ENCODE measurements around the gene BEST3. TPM values are rescaled to one million over a fixed set of nuclear protein-coding genes. Genes with fewer than 3 reads are reported as not detected.

Gene BEST3
- polyA plus RNA-seq, 3 donors: not detected

DNA sequence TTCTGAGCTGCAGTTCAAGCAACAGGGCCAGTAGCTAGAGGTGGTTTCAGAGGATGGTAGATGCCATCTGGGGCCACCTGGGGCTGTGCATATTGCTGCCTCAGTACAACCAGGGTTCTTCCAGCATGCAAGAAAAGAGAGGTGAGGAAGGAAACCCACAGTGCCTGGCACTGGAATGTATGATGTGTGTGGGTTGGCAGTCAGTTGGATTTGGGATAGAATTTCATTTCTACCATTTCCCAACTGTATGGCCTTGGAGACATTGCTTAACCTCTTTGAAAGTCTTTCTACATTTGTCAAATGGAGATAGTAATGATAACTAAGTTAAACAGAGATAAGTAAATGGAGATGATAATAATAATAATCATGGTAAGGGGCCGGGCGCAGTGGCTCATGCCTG, 78.2 kb downstream of the BEST3 start:
- no peaks in the 10 kb centered on the region for H3K9me3 ChIP-seq (replicated peaks in 1 of 2; ENCODE audit: control insufficient read depth in 1 of 2, insufficient read depth in 1 of 2, low read length in 2 of 2)
- TF ChIP-seq, protein P1, sequence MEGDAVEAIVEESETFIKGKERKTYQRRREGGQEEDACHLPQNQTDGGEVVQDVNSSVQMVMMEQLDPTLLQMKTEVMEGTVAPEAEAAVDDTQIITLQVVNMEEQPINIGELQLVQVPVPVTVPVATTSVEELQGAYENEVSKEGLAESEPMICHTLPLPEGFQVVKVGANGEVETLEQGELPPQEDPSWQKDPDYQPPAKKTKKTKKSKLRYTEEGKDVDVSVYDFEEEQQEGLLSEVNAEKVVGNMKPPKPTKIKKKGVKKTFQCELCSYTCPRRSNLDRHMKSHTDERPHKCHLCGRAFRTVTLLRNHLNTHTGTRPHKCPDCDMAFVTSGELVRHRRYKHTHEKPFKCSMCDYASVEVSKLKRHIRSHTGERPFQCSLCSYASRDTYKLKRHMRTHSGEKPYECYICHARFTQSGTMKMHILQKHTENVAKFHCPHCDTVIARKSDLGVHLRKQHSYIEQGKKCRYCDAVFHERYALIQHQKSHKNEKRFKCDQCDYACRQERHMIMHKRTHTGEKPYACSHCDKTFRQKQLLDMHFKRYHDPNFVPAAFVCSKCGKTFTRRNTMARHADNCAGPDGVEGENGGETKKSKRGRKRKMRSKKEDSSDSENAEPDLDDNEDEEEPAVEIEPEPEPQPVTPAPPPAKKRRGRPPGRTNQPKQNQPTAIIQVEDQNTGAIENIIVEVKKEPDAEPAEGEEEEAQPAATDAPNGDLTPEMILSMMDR (IDR thresholded peaks at IDR 0.05): no peak
- no peaks in the 10 kb centered on the region for H3K79me2 ChIP-seq (ENCODE audit: insufficient read depth, low read length)
- no CpG with 5 or more reads among the region's 2 CpGs for whole genome bisulfite sequencing (ENCODE audit: insufficient coverage)
- Mint-ChIP-seq H3K4me3 (no peak overlapping the region), H3K27ac (no peak overlapping the region), H3K36me3 (no peaks in the 10 kb centered on the region), H3K9me3 (peaks cover 0 to 2% (median 0%) of the 10 kb centered on the region in 7 donors), H3K27me3 (ENCODE audit: low read depth in 3 of 3) (peaks cover 0 to 4% (median 2%) of the 10 kb centered on the region in 3 donors), H3K4me1 (peaks cover 5% of the 10 kb centered on the region)
- no peak overlapping the region for H3K27ac ChIP-seq (ENCODE audit: low read depth in 1 of 2, low read length in 2 of 2)
- no peak for DNase-seq
- H3K9ac ChIP-seq (ENCODE audit: insufficient read depth, low read length, poor library complexity, severe bottlenecking): no peak overlapping the region
- H4K20me1 ChIP-seq (ENCODE audit: insufficient read depth, low read length): no peaks in the 10 kb centered on the region
- no peak overlapping the region for H3K4me2 ChIP-seq (replicated peaks; ENCODE audit: extremely low read depth, low read length, poor library complexity, severe bottlenecking)
- no peaks in the 10 kb centered on the region for H3K27me3 ChIP-seq (ENCODE audit: control insufficient read depth in 2 of 2, insufficient read depth in 2 of 2, low read length in 2 of 2)
- no peaks in the 10 kb centered on the region for H3K36me3 ChIP-seq (replicated peaks in 1 of 2; ENCODE audit: control insufficient read depth in 1 of 2, insufficient read depth in 2 of 2, low read length in 2 of 2)
- H3K4me3 ChIP-seq (replicated peaks in 1 of 3; ENCODE audit: low read depth in 2 of 3, low read length in 3 of 3): no peak overlapping the region
- H2AFZ ChIP-seq (ENCODE audit: insufficient read depth, low read depth, low read length, poor library complexity, severe bottlenecking): no peak overlapping the region
- intact Hi-C loops (cut with micrococcal nuclease): no loop called here
- peaks cover 5% of the 10 kb centered on the region in 2 donors for H3K4me1 ChIP-seq (ENCODE audit: control insufficient read depth in 1 of 2, insufficient read depth in 2 of 2, low read length in 2 of 2)

DNA sequence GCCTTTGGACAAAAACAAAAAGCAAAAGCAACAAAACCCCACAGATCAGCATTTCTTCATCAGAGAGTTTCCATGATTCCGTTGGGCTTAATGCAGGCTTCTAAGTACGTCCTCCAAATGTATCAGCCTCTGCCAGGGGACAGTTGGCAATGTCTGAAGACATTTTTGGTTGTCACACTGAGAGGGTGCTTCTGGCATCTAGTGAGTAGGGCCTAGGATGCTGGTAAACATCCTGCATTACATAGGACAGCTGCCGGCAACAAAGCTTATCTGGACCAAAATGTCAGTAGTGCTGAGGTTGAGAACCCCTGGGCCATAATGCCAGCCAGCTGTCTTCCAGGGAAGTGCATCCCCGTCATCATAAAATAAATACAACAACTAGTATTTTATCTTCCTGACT, 79.0 kb downstream of the BEST3 start:
- Histone ChIP-seq H2AFZ (ENCODE audit: insufficient read depth, low read depth, low read length, poor library complexity, severe bottlenecking) (no peak overlapping the region), H3K27me3 (ENCODE audit: control insufficient read depth in 2 of 2, insufficient read depth in 2 of 2, low read length in 2 of 2) (no peaks in the 10 kb centered on the region), H4K20me1 (ENCODE audit: insufficient read depth, low read length) (no peaks in the 10 kb centered on the region), H3K36me3 (replicated peaks in 1 of 2; ENCODE audit: control insufficient read depth in 1 of 2, insufficient read depth in 2 of 2, low read length in 2 of 2) (no peaks in the 10 kb centered on the region), H3K4me3 (replicated peaks in 1 of 3; ENCODE audit: low read depth in 2 of 3, low read length in 3 of 3) (no peak overlapping the region), H3K9ac (ENCODE audit: insufficient read depth, low read length, poor library complexity, severe bottlenecking) (no peak overlapping the region), H3K9me3 (replicated peaks in 1 of 2; ENCODE audit: control insufficient read depth in 1 of 2, insufficient read depth in 1 of 2, low read length in 2 of 2) (peaks cover 0 to 2% of the 10 kb centered on the region in 2 donors), H3K79me2 (ENCODE audit: insufficient read depth, low read length) (no peaks in the 10 kb centered on the region), H3K4me2 (replicated peaks; ENCODE audit: extremely low read depth, low read length, poor library complexity, severe bottlenecking) (no peak overlapping the region), H3K4me1 (ENCODE audit: control insufficient read depth in 1 of 2, insufficient read depth in 2 of 2, low read length in 2 of 2) (peaks cover 6% of the 10 kb centered on the region in 2 donors), H3K27ac (ENCODE audit: low read depth in 1 of 2, low read length in 2 of 2) (no peak overlapping the region)
- TF ChIP-seq, protein P1 (IDR thresholded peaks at IDR 0.05): no peak
- no peaks in the 10 kb centered on the region for H3K36me3 Mint-ChIP-seq
- H3K9me3 Mint-ChIP-seq: peaks cover 0 to 7% (median 1%) of the 10 kb centered on the region in 7 donors
- H3K27ac Mint-ChIP-seq: no peak overlapping the region
- H3K27me3 Mint-ChIP-seq (ENCODE audit: low read depth in 3 of 3): peaks cover 0 to 4% (median 2%) of the 10 kb centered on the region in 3 donors
- no CpG with 5 or more reads among the region's 4 CpGs for WGBS (ENCODE audit: insufficient coverage)
- H3K4me1 Mint-ChIP-seq: peaks cover 8% of the 10 kb centered on the region
- H3K4me3 Mint-ChIP-seq: no peak overlapping the region
- intact Hi-C loops (cut with micrococcal nuclease): no loop called here
- no peak for DNase-seq
